Mesodermal cell (in vitro differentiated cells): ENCODE data around the gene RASGRP2.

Source experiments
- H3K27ac ChIP-seq: 2 replicates; pipeline ENCODE4 v1.7.0; 2013; ENCODE audit warnings: mild to moderate bottlenecking, low read depth, low read length, moderate library complexity; ENCODE audit not compliant: severe bottlenecking
- H3K36me3 ChIP-seq: 2 replicates; pipeline ENCODE4 v1.7.1; 2013; ENCODE audit warnings: mild to moderate bottlenecking, low read length, moderate library complexity; ENCODE audit not compliant: control insufficient read depth, insufficient read depth
- H3K4me1 ChIP-seq: one replicate; pipeline ENCODE4 v1.7.1; 2013; ENCODE audit warnings: mild to moderate bottlenecking, low read length; ENCODE audit not compliant: insufficient read depth, control insufficient read depth, poor library complexity, severe bottlenecking
- H3K4me3 ChIP-seq: 2 replicates; pipeline ENCODE4 v1.7.0; 2013; ENCODE audit warnings: low read length, control low read depth, mild to moderate bottlenecking; ENCODE audit not compliant: insufficient read depth, poor library complexity, severe bottlenecking; ENCODE audit errors: extremely low read depth
- H3K9me3 ChIP-seq: 2 replicates; pipeline ENCODE4 v1.7.1; 2013; ENCODE audit warnings: mild to moderate bottlenecking, low read length, moderate library complexity; ENCODE audit not compliant: control insufficient read depth
- whole genome bisulfite sequencing, 2 experiments: methylation state at CpG; one replicate each; pipeline ENCODE4 v1.1.5; 2013; ENCODE audit warnings: missing lambda C conversion rate in 2 of 2; ENCODE audit not compliant: insufficient coverage in 2 of 2; 5-methylcytosine and 5-hydroxymethylcytosine counted together

Gene RASGRP2

DNA sequence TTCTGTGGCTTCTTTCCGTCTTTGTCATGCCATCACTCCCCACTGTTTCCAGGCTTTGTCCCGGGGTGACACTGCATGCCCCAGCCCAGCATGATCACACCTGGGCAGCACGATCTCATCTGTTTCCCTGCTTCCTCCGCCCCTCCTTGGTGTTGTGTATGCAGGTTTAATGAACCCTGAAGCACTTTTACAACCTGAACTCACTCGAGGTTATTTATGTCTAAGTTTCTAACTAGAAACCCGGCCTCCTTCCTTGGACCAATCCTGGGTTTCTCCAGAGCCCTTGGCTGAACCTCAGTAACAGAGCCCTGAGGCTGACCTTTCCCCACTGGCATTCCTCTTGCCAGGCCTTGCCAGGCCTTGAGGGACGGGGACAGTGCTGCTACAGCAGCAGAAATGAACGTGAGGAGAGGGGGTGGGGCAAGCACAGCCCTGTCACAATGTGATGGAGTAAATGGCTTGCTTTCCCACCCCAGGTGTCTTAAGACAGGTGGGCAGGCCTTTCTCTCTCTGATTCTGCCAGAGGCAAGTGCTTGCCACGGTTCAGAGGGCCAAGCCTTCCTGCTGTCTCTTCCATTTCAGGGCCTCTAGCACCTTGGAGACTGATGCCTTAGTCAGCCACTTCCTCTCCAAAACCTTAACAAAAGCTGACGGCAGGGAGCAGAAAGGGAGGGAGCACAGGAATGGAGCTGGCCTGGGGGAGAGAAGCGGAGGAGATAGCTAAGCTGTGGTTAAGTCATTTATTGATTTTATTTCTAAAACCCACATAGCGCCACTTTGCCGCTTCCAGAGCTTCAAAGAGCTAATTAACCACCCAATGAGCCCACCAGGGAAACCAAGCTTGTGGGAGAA, 19.0 kb upstream of the RASGRP2 start:
- Histone ChIP-seq H3K36me3 (peaks cover 58% of the 10 kb centered on the region), H3K4me1 (peaks cover 58% of the 10 kb centered on the region), H3K9me3 (no peaks in the 10 kb centered on the region), H3K27ac (peak overlapping the region; percentile 72), H3K4me3 (no peak overlapping the region)
- 60 to 64% methylated on average over 5 to 7 of the region's 13 CpGs for WGBS, 2 experiments

DNA sequence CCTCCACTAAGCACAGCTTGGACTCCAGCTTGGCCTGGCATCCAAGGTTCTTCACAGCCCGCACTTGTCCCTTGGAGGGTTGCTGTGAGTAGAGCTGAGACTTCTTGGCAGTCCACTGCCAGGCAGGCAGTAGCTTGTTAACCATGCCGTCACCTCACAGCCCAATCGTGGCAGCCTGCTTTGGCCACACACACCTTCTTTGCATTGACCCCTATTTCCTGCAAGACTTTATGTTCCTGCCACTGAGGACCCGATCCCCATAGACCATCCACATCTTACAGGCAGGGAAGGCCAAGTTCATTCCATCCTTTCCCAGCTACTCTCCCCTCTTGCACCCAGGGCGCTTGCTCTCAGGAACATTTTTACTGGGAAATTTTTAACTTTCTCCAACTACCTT, 18.3 kb upstream of the RASGRP2 start:
- Histone ChIP-seq H3K36me3 (peaks cover 51% of the 10 kb centered on the region), H3K4me3 (no peak overlapping the region), H3K9me3 (no peaks in the 10 kb centered on the region), H3K4me1 (peaks cover 54% of the 10 kb centered on the region), H3K27ac (peak overlapping the region; percentile 29)
- 87 to 90% methylated on average over 5 of the region's 5 CpGs for WGBS, 2 experiments

DNA sequence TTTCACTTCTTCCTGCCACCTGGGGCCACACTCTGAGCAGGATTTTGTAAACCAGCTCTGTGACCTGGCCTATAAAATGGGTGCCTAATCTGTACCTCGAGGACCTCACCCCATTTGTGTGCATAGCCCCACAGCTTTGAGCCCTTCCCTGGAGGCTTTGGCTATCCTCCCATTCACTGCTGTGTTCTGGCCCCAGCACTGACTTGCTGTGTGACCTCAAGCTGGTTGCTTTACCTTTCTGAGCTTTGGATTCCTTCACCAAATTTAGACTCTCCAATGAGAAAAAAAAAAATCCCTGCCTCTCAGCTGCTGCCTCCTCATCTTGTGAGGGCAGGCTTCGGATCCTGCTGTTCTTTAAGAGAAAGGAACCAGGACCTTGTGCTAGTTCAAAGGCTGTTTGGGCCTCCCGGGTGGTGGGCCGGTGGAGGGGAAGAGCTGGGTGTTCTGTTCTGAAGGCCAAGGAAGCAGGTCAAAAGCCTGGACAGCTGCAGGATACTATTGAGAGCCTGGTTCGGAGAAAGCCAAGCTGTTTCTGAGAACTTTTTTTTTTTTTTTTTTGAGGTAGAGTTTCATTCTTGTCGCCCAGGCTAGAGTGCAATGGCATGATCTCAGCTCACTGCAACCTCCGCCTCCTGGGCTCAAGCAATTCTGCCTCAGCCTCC, 16.9 kb upstream of the RASGRP2 start:
- H3K9me3 ChIP-seq, result no peaks in the 10 kb centered on the region
- no peak overlapping the region for H3K4me3 ChIP-seq
- peaks cover 48% of the 10 kb centered on the region for H3K4me1 ChIP-seq
- WGBS, 2 experiments, result 82 to 86% methylated on average over 4 to 7 of the region's 7 CpGs
- peaks cover 41% of the 10 kb centered on the region for H3K36me3 ChIP-seq
- no peak overlapping the region for H3K27ac ChIP-seq

GRCh38 chr11:64759722-64760719, 16.1 kb upstream of the RASGRP2 start, which contains the start of gene PYGM:
Gene PYGM (minus strand): TSS chr11:64759974. CDS start chr11:64759898, 76 bp downstream.
- peak within 1 kb of the TSS; percentile 57 for H3K27ac ChIP-seq
- H3K36me3 ChIP-seq, result peaks cover 32% of the 10 kb centered on the region
- H3K9me3 ChIP-seq, result no peaks in the 10 kb centered on the region
- peaks cover 42% of the 10 kb centered on the region for H3K4me1 ChIP-seq
- WGBS, 2 experiments, result 38 to 47% methylated on average over 12 to 17 of the region's 24 CpGs
- H3K4me3 ChIP-seq, result no peak within 1 kb of the TSS

- H3K36me3 ChIP-seq, result peaks cover 24% of the 10 kb centered on the region
- no peak overlapping the region for H3K4me3 ChIP-seq
- 80 to 86% methylated on average over 12 to 21 of the region's 21 CpGs for WGBS, 2 experiments
- H3K4me1 ChIP-seq, result peaks cover 34% of the 10 kb centered on the region
- no peaks in the 10 kb centered on the region for H3K9me3 ChIP-seq
- H3K27ac ChIP-seq, result peak overlapping the region; percentile 57
Measured at GRCh38 chr11:64759131-64759721, 15.3 kb upstream of the RASGRP2 start.

GRCh38 chr11:64758330-64759079, 14.6 kb upstream of the RASGRP2 start:
- WGBS, 2 experiments, result 95 to 98% methylated on average over 7 to 14 of the region's 15 CpGs
- H3K9me3 ChIP-seq, result no peaks in the 10 kb centered on the region
- no peak overlapping the region for H3K27ac ChIP-seq
- H3K4me3 ChIP-seq, result no peak overlapping the region
- H3K36me3 ChIP-seq, result peaks cover 17% of the 10 kb centered on the region
- H3K4me1 ChIP-seq, result peaks cover 27% of the 10 kb centered on the region

GRCh38 chr11:64757549-64758329, 13.8 kb upstream of the RASGRP2 start:
- peaks cover 9% of the 10 kb centered on the region for H3K36me3 ChIP-seq
- no peak overlapping the region for H3K27ac ChIP-seq
- peaks cover 20% of the 10 kb centered on the region for H3K4me1 ChIP-seq
- H3K9me3 ChIP-seq, result no peaks in the 10 kb centered on the region
- WGBS, 2 experiments, result 84 to 90% methylated on average over 14 of the region's 19 CpGs
- H3K4me3 ChIP-seq, result no peak overlapping the region

DNA sequence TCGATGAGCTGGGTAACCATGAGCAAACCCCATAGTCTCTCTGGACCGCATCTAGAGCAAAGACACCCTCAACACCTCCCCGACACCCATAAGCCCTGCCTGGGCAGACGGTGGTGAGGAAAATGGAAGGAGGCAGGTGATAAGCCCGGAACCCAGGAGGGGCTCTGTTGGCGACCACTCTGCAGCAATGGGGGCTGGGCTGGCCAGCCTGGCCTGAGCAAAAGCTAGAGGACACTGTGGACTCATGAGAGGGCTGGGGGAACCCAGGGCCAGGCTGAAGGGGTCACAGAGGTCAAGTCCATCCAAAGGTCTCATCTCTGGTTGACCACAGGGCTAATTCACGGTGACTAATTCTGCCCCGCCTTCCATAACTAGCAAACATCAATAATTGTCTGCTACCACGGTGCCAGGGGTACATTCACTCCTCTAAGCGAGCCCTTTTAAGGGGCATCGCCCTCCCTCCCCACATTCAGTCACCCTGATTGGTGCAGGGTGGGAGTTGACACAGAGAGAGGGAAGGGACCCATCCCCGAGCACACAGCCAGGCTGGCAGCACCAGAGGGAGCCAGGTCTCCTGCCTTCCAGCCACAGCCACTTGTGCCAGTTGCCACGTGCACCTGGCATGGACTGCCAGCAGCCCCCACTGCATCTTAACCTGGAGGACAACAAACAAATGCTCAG, 11.9 kb upstream of the RASGRP2 start:
- Histone ChIP-seq H3K9me3 (no peaks in the 10 kb centered on the region), H3K4me1 (peaks cover 17% of the 10 kb centered on the region), H3K36me3 (no peaks in the 10 kb centered on the region), H3K4me3 (no peak overlapping the region), H3K27ac (no peak overlapping the region)
- WGBS, 2 experiments, result 94 to 95% methylated on average over 7 to 12 of the region's 13 CpGs
